BLaER1 treated with 17β-estradiol and CSF1 and Interleukin-3, amounts not matched to agents 10 nM and 100 nM (cell line): ENCODE data around the gene SOX9.
"Not testable (repeated sequence)": the region's sequence is repeated elsewhere in the genome, so short reads cannot be mapped to it uniquely, and the experiment has no call there.

Experiments used
- H3K27ac ChIP-seq, 11 experiments: shearing (Covaris generic); formaldehyde crosslinking; 2 replicates each; pipeline ENCODE4 v1.8.1; 2022
- H3K27me3 ChIP-seq, 11 experiments: shearing (Covaris generic); formaldehyde crosslinking; 2 replicates each; pipeline ENCODE4 v1.8.1; 2022
- H3K36me3 ChIP-seq, 11 experiments: shearing (Covaris generic); formaldehyde crosslinking; 2 replicates each; pipeline ENCODE4 v1.8.1; 2022
- H3K4me1 ChIP-seq, 10 experiments: shearing (Covaris generic); formaldehyde crosslinking; 2 replicates each; pipeline ENCODE4 v1.8.1; 2022
- H3K4me2 ChIP-seq, 11 experiments: shearing (Covaris generic); formaldehyde crosslinking; 2 replicates each; pipeline ENCODE4 v1.8.1; 2022
- H3K4me3 ChIP-seq, 10 experiments: shearing (Covaris generic); formaldehyde crosslinking; 2 replicates each; pipeline ENCODE4 v1.8.1; 2022
- H3K9ac ChIP-seq, 11 experiments: shearing (Covaris generic); formaldehyde crosslinking; 2 replicates each; pipeline ENCODE4 v1.8.1; 2022
- H3K9me3 ChIP-seq, 11 experiments: shearing (Covaris generic); formaldehyde crosslinking; replicated peaks in 1 of 11; 2 replicates each; pipeline ENCODE4 v1.8.1; 2022
- H4K20me1 ChIP-seq, 11 experiments: shearing (Covaris generic); formaldehyde crosslinking; 2 replicates each; pipeline ENCODE4 v1.8.1; 2022
- Cebpa-rat ChIP-seq, 11 experiments: shearing (Covaris generic); IDR thresholded peaks; 2 replicates each; pipeline ENCODE4 v1.8.1; 2022

The SOX9 gene

DNA sequence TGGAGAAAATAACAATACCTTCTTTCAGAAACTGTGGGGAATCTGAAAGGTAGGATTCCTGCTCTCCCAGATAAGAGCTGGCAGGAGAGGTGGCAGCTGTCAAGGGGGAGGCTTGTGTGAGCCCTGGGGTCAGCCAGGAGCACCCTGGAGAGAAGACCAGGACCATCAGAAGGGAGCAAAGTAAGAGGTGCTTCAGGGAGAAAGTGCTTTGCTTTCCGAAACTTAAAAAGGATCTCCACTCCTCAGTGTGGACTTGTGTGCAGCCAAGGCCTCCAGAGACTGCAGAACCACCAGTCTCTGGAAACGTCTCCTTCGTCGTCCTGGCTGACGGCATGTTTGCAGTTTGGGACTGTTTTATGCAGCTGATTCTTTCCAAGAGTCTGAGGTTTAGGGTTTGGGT, 13.7 kb upstream of the SOX9 start:
- Histone ChIP-seq H3K27ac (no peak overlapping the region), H3K4me1 (no peaks in the 10 kb centered on the region), H3K9ac (no peak overlapping the region), H3K36me3 (no peaks in the 10 kb centered on the region), H3K9me3 (no peaks in the 10 kb centered on the region), H3K27me3 (no peaks in the 10 kb centered on the region), H3K4me2 (no peak overlapping the region), H3K4me3 (no peak overlapping the region), H4K20me1 (no peaks in the 10 kb centered on the region)
- TF ChIP-seq Cebpa-rat (IDR thresholded peaks at IDR 0.05) = no peak

DNA sequence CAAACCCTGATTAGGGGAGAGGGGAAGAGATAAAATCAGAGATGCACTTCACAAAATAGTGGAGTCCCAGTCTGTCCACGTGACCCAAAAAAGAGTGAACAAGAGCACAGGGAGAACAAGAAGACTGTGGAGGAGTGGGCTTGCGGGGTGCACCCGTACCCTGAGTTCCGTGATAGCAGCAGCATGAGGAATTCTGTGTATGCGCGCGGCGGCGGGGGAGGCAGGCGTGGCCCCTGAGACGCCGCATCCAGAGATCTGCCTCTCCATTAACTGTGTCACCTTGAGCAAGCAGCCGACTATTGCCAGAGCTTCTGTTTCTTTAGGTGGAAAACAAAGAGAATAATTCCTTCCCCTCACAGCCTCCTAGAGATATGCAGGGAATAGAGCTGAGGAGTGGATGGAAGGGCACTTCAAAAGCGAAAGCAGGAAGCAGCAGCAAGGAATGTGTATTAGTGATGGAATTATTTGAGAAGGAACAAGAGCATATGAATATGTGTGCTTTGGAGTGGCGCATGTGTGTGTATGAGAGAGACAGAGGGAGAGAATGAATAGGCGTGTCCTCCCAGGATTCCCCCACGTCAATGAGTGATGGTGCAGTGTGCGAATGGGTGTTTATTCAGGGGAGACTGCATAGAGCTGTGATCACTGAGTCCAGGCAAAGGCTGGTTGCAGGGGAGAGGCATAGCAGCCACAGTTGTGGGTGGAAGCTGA, 10.4 kb upstream of the SOX9 start:
- no peak overlapping the region for H3K4me2 ChIP-seq
- H3K27me3 ChIP-seq = no peaks in the 10 kb centered on the region
- H4K20me1 ChIP-seq = no peaks in the 10 kb centered on the region
- H3K9ac ChIP-seq = no peak overlapping the region
- no peak overlapping the region for H3K27ac ChIP-seq
- H3K36me3 ChIP-seq = no peaks in the 10 kb centered on the region
- H3K4me3 ChIP-seq = no peak overlapping the region
- no peak for TF ChIP-seq Cebpa-rat (IDR thresholded peaks at IDR 0.05)
- H3K9me3 ChIP-seq = no peaks in the 10 kb centered on the region; a peak in 1 of 22 replicates
- H3K4me1 ChIP-seq = no peaks in the 10 kb centered on the region

DNA sequence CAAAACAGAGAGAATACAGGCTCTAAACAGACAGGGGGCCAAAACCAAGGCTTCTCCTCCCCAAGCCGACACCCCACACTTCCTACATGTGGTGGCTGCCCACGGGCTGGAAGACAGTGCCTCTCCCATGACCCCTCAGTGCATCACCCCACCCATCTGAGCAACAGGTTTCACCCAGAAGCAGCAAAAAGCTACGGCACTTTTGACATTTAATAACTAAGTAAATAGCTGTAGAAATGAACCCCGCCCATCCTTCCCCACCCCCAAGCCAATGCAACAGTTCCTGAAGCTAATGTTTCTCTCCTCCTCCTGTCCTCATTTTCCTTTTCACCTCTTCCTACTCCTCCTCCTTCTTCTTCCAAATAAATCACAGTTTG, 9.9 kb upstream of the SOX9 start:
- TF ChIP-seq Cebpa-rat (IDR thresholded peaks at IDR 0.05) = no peak
- H3K4me2 ChIP-seq = no peak overlapping the region
- H3K9ac ChIP-seq = no peak overlapping the region
- peaks cover 0 to 5% (median 2%) of the 10 kb centered on the region in 11 experiments; a peak in 9 of 22 replicates for H3K9me3 ChIP-seq
- H3K27ac ChIP-seq = no peak overlapping the region
- no peaks in the 10 kb centered on the region for H4K20me1 ChIP-seq
- no peak overlapping the region for H3K4me3 ChIP-seq
- H3K36me3 ChIP-seq = no peaks in the 10 kb centered on the region
- H3K4me1 ChIP-seq = no peaks in the 10 kb centered on the region
- H3K27me3 ChIP-seq = no peaks in the 10 kb centered on the region

DNA sequence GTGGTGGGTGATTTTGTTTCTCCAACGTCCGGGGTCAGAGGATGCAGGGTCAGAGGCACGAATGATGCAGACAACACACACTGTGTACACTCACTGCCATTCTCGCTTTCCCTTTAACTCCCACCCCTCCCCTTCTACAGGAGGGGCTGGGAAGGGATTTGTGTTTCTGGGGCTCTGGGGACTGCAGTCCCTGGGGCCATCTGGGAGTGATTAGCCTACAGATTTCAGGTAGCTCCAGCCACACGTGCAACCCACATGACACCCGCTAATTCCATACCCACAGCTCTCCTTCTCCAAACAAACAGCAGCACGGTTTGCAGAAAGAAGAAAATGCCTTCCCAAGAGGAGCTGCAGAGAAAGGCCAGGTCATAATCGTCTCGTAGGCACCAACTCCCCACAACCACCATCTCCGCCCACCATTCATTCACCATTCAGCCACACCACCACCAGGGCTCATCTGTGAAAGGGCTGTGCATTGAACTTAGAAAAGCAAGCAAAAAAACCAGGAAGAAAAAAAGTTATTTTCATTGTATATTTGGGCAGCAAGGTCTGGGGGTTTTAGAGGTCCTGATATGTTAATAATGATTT, 9.4 kb upstream of the SOX9 start:
- Histone ChIP-seq H3K4me3 (no peak overlapping the region), H3K27me3 (no peaks in the 10 kb centered on the region)

DNA sequence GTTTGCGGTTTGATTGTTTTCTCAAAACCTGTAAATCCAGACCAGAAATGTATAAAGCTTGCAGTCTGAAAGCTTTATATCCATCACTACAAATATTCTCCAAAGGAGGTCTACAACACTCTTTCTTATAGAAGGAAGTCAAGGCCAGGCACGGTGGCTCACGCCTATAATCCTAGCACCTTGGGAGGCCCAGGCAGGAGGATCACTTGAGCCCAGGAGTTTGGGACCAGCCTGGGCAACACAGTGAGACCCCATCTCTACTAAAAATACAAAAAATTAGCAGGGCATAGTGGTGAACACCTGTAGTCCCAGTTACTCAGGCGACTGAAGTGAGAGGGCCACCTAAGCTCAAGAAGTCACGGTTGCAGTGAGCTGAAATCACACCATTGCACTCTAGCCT, 8.9 kb upstream of the SOX9 start:
- not testable (repeated sequence) for H3K4me3 ChIP-seq, H3K36me3 ChIP-seq, H3K4me2 ChIP-seq, H3K27ac ChIP-seq, H3K9ac ChIP-seq, H3K4me1 ChIP-seq, H3K27me3 ChIP-seq, H4K20me1 ChIP-seq
- peaks cover 4 to 15% (median 12%) of the 10 kb centered on the region in 11 experiments; a peak in 20 of 22 replicates for H3K9me3 ChIP-seq

More for the DNA sequence above, 9.4 kb upstream of the SOX9 start:
- H3K9me3 ChIP-seq = peaks cover 0 to 10% (median 7%) of the 10 kb centered on the region in 11 experiments; a peak in 19 of 22 replicates
- H3K4me2 ChIP-seq = no peak overlapping the region
- no peaks in the 10 kb centered on the region for H3K4me1 ChIP-seq
- no peak overlapping the region for H3K9ac ChIP-seq
- H3K36me3 ChIP-seq = no peaks in the 10 kb centered on the region
- H4K20me1 ChIP-seq = no peaks in the 10 kb centered on the region
- H3K27ac ChIP-seq = no peak overlapping the region
- TF ChIP-seq Cebpa-rat (IDR thresholded peaks at IDR 0.05) = no peak

DNA sequence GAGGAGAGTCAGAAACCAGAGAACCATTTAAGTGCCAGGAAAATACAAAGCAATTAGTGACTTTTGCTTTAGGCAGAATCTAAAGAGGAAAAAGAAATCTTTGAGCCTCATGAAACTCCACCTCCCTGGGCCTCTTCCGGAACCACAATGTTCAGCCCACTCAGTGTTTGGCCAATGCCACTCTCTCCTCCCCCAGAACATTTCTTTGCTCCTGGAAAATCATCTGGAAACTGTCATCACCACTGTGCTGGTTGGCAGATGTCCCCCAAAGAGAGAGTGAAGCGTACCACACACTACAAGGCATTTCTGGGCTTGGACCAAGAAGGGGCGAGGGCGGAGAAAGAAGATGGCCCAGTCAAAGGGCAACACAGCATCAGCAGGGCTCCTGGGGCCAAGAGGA, 7.1 kb upstream of the SOX9 start:
- no peak overlapping the region for H3K9ac ChIP-seq
- H3K27ac ChIP-seq = no peak overlapping the region
- H3K27me3 ChIP-seq = peaks cover 0 to under 1% (median 0%) of the 10 kb centered on the region in 11 experiments; a peak in 2 of 22 replicates
- H3K9me3 ChIP-seq = peaks cover 18 to 31% (median 29%) of the 10 kb centered on the region in 11 experiments
- no peak overlapping the region for H3K4me2 ChIP-seq
- H4K20me1 ChIP-seq = no peaks in the 10 kb centered on the region
- no peaks in the 10 kb centered on the region for H3K4me1 ChIP-seq
- no peak overlapping the region for H3K4me3 ChIP-seq
- H3K36me3 ChIP-seq = no peaks in the 10 kb centered on the region
- no peak for TF ChIP-seq Cebpa-rat (IDR thresholded peaks at IDR 0.05)

DNA sequence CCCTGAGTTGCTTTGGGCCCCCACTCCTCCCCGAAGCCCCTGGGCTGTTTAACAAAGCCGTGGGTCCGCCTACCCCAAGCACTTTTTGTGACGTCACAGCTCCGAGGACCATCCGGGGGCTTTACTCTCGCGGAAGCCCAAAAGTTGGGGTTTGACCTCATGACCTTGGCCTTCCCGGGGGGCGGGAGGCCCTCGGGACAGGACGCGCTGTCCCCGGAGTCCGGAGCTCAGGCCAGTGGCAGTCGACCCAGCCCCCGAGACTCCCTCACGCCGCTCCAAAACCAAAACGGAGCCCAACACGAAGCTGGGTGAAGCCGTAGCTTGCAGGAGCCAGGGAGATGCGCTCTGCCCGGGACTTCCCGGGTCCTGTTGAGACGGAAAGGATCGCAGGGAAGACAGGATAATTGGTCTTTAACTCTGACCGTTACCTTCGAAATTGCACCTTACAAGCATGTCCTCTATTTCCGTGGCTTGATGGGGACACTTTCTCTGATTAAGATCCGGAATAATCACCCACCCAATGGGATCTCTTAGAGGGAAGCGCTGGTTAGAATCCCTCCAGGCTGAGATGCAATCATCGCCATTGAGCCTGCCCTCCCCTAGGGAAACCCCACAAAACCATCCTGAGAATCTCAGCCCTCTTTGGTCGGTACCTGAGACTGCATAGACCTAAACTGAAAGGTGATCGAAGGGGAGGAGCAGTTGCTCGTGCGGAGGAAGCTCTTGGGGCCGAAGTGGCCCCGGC, 4.9 kb upstream of the SOX9 start:
- H3K4me3 ChIP-seq = no peak overlapping the region
- no peaks in the 10 kb centered on the region for H3K36me3 ChIP-seq
- H3K4me2 ChIP-seq = no peak overlapping the region
- H4K20me1 ChIP-seq = no peaks in the 10 kb centered on the region
- no peak for TF ChIP-seq Cebpa-rat (IDR thresholded peaks at IDR 0.05)
- peaks cover 26 to 42% (median 39%) of the 10 kb centered on the region in 11 experiments for H3K9me3 ChIP-seq
- no peak overlapping the region for H3K9ac ChIP-seq
- H3K27ac ChIP-seq = no peak overlapping the region
- no peaks in the 10 kb centered on the region for H3K4me1 ChIP-seq
- H3K27me3 ChIP-seq = peaks cover 9 to 22% (median 19%) of the 10 kb centered on the region in 11 experiments

DNA sequence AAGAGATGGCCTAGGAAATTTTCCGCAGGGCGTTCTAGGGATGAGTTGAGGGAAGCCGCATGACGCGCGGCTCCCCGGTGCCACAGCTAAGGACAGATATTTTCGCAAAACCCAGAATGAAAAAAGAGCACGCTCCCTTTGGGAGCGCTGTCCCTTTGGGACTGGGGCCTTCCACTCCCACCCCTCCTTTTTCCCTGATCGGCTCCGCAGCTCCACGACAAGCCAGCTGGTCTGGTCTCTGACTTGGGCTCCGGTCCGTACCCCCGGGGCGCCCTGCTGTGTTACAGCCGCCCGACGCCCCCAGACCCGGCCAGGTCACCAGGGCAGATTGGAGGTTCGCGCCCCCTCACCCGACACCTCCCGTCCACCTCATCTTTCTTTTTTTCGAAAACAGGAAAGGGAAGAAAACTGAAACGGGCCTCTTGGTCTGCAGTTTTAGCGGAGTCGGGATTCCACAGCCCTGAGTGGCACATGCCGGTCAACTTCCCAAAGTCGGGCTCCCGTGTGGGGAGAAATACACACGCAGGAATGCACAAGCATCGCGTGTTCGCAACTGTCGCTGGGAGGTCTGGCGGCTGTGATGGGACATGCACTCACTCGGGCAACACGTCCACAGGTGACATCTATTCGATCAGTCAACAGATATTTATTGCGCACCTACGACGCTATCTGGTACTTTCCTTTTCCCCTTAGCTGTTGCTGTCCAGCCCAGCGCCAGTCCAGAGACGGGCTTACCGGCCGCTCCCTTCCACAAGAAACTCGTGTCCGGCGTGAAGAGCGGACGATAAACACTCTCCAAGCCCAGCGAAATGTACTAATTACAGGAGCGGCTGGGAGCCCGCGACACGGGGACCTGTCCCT, 3.9 kb upstream of the SOX9 start:
- peaks cover 35 to 52% (median 49%) of the 10 kb centered on the region in 11 experiments for H3K9me3 ChIP-seq
- H3K4me1 ChIP-seq = no peaks in the 10 kb centered on the region
- no peak for TF ChIP-seq Cebpa-rat (IDR thresholded peaks at IDR 0.05)
- no peak overlapping the region for H3K9ac ChIP-seq
- no peak overlapping the region for H3K4me3 ChIP-seq
- no peaks in the 10 kb centered on the region for H3K36me3 ChIP-seq
- no peaks in the 10 kb centered on the region for H4K20me1 ChIP-seq
- no peak overlapping the region for H3K4me2 ChIP-seq
- H3K27me3 ChIP-seq = peaks cover 9 to 31% (median 28%) of the 10 kb centered on the region in 11 experiments
- no peak overlapping the region for H3K27ac ChIP-seq
